OCI-LY3 (cell line): ENCODE measurements around the gene NFYC.

ENCODE experiments used
- EZH2phosphoT487 ChIP-seq: fragments of 200-600 bp; shearing (Covaris generic); IDR thresholded peaks from 2 replicates; pipeline ENCODE4 v1.6.1; 2018; ENCODE audit warnings: antibody characterized with exemption, mixed run types, low read depth
- TF ChIP-seq, protein P1 (sequence below): fragments of 200-600, 300-600 bp; sonication (generic); IDR thresholded peaks from 2 replicates; pipeline ENCODE4 v1.5.1; 2014; ENCODE audit warnings: antibody characterized with exemption, low read length, low read depth

DNA sequence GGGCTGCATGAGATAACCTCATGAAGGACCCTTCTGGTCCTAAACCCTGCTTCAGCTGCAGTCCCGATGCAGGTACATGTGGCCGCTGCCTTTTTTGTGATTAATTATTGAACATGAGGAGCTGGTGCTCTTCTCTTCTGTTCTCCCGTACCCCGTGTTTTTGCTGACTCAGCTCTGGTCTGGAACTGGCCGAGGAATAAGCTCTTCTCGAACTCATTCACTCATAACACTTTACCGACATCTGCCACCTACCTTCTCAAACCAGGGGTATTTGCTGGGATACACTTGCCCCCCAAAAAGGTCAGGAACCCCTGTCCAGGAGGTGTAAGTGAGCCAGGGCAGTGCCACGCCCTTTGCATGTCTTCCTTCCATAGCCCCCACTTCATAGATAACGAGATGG, 123.9 kb downstream of the NFYC start:
- TF ChIP-seq, protein P1, sequence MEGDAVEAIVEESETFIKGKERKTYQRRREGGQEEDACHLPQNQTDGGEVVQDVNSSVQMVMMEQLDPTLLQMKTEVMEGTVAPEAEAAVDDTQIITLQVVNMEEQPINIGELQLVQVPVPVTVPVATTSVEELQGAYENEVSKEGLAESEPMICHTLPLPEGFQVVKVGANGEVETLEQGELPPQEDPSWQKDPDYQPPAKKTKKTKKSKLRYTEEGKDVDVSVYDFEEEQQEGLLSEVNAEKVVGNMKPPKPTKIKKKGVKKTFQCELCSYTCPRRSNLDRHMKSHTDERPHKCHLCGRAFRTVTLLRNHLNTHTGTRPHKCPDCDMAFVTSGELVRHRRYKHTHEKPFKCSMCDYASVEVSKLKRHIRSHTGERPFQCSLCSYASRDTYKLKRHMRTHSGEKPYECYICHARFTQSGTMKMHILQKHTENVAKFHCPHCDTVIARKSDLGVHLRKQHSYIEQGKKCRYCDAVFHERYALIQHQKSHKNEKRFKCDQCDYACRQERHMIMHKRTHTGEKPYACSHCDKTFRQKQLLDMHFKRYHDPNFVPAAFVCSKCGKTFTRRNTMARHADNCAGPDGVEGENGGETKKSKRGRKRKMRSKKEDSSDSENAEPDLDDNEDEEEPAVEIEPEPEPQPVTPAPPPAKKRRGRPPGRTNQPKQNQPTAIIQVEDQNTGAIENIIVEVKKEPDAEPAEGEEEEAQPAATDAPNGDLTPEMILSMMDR: no peak
- no peak for TF ChIP-seq EZH2phosphoT487
